Parietal lobe (tissue), 2 donors: ENCODE data around the gene ANKRD40. TPM values are rescaled to one million over a fixed set of nuclear protein-coding genes. Genes with fewer than 3 reads are reported as not detected.

ENCODE experiments used
- small RNA-seq: library from RNA; depleted of rRNA; stranded (forward); fragments of <200 nt; gene quantifications from one replicate; pipeline ENCODE3, GENCODE V24; 2014; ENCODE audit warnings: low replicate concordance
- total RNA-seq: library from RNA; depleted of rRNA; stranded (reverse); fragments of >200 nt; gene quantifications from one replicate; pipeline ENCODE4 v1.2.3, GENCODE V29; 2014

The ANKRD40 gene, protein sequence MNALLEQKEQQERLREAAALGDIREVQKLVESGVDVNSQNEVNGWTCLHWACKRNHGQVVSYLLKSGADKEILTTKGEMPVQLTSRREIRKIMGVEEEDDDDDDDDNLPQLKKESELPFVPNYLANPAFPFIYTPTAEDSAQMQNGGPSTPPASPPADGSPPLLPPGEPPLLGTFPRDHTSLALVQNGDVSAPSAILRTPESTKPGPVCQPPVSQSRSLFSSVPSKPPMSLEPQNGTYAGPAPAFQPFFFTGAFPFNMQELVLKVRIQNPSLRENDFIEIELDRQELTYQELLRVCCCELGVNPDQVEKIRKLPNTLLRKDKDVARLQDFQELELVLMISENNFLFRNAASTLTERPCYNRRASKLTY
- 30.4 TPM for total RNA-seq

GRCh38 chr17:50707289-50708049, at the start of gene ANKRD40:
Gene ANKRD40 (minus strand): TSS chr17:50707914. CDS start chr17:50707654, 260 bp downstream.

GRCh38 chr17:50719144-50719923, 11.6 kb upstream of the ANKRD40 start, which contains the start of gene LUC7L3:
Gene LUC7L3 (plus strand): TSS chr17:50719603. CDS start chr17:50719733, 130 bp downstream.

Small RNAs within 50 kb of the gene (small RNA-seq; reads per million reads assigned to genes)
- not detected for gene RF00019

Other genes starting within 250 kb of the ANKRD40 start
- gene CHAD, start 239.0 kb downstream of the ANKRD40 start, total RNA-seq = not detected
- gene RSAD1, start 229.1 kb downstream of the ANKRD40 start, total RNA-seq = 34.7 TPM
- gene MYCBPAP, start 199.5 kb downstream of the ANKRD40 start, total RNA-seq = 2.2 TPM
- gene EPN3, start 175.2 kb downstream of the ANKRD40 start, total RNA-seq = 0.63 TPM
- gene SPATA20, start 160.7 kb downstream of the ANKRD40 start, total RNA-seq = 22.8 TPM
- gene CACNA1G, start 147.2 kb downstream of the ANKRD40 start, total RNA-seq = 35.7 TPM
- gene ABCC3, start 73.0 kb downstream of the ANKRD40 start, total RNA-seq = 1.3 TPM
- gene LUC7L3, start 11.7 kb upstream of the ANKRD40 start, total RNA-seq = 248 TPM
- gene ANKRD40CL, start 59.6 kb upstream of the ANKRD40 start, total RNA-seq = not detected
- gene WFIKKN2, start 127.7 kb upstream of the ANKRD40 start, total RNA-seq = 1.3 TPM
- 11.3 TPM for gene TOB1, start 158.4 kb upstream of the ANKRD40 start, total RNA-seq